ENCODE measurements around the gene FIGNL1. TPM values are rescaled to one million over a fixed set of nuclear protein-coding genes. Genes with fewer than 3 reads are reported as not detected.
A peak's percentile ranks its signal among the peaks of the same experiment; 100 is the strongest.

The FIGNL1 gene
- total RNA-seq, 1 donor from 2014 or later: 40.4 TPM

DNA sequence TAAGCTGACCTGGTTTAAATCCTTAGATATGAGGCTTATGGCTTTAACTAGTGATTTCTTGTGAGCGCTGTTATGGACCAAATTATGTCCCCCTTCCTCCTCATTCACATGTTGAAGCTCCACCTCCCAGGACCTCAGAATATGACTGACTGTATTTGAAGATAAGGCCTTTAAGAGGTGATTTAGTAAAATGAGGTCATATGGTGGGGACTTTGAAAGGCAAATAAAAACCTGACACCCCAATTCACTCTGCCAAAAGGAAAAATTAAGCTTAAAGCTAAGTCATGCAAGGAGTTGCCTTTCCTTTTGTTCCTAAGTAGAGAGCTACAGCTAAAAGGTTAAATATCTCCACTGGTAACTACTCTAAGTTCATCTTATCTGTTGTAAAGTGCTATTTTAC lies 36.4 kb upstream of the FIGNL1 start:
- Mint-ChIP-seq H3K9me3 (no peaks in the 10 kb centered on the region), H3K27me3 (ENCODE audit: low read depth) (no peaks in the 10 kb centered on the region), H3K4me1 (no peaks in the 10 kb centered on the region), H3K27ac (ENCODE audit: unreplicated experiment) (no peak overlapping the region), H3K36me3 (ENCODE audit: low read depth) (no peaks in the 10 kb centered on the region), H3K4me3 (no peak overlapping the region)
- TF ChIP-seq, protein P1, sequence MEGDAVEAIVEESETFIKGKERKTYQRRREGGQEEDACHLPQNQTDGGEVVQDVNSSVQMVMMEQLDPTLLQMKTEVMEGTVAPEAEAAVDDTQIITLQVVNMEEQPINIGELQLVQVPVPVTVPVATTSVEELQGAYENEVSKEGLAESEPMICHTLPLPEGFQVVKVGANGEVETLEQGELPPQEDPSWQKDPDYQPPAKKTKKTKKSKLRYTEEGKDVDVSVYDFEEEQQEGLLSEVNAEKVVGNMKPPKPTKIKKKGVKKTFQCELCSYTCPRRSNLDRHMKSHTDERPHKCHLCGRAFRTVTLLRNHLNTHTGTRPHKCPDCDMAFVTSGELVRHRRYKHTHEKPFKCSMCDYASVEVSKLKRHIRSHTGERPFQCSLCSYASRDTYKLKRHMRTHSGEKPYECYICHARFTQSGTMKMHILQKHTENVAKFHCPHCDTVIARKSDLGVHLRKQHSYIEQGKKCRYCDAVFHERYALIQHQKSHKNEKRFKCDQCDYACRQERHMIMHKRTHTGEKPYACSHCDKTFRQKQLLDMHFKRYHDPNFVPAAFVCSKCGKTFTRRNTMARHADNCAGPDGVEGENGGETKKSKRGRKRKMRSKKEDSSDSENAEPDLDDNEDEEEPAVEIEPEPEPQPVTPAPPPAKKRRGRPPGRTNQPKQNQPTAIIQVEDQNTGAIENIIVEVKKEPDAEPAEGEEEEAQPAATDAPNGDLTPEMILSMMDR (conservative IDR thresholded peaks at IDR 0.05): no peak
- no peak for DNase-seq (ENCODE audit: low read depth, low spot score)

DNA sequence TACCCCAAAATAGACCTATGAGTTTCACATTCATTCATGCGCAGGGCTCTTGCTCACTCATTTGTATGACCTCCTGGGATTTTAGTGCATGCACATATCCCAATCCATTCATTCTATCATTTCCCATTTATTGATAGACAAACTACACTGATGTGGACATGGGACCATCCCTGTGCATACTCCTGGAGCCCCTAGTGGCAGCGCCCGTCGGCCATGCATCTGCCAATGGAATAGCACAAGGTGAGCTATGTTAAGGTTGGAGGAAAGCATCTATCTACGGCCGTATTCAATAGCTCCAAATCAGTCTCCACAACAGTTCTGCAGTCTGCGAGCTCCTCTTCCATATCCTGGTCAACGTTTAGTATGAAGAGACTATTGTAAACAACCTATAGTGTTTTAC lies 31.7 kb upstream of the FIGNL1 start:
- no peak for DNase-seq (ENCODE audit: low read depth, low spot score)
- no peak overlapping the region for H3K4me3 Mint-ChIP-seq
- no peaks in the 10 kb centered on the region for H3K4me1 Mint-ChIP-seq
- H3K9me3 Mint-ChIP-seq: no peaks in the 10 kb centered on the region
- TF ChIP-seq, protein P1 (conservative IDR thresholded peaks at IDR 0.05): peak; percentile 22
- no peaks in the 10 kb centered on the region for H3K36me3 Mint-ChIP-seq (ENCODE audit: low read depth)
- no peaks in the 10 kb centered on the region for H3K27me3 Mint-ChIP-seq (ENCODE audit: low read depth)
- no peak overlapping the region for H3K27ac Mint-ChIP-seq (ENCODE audit: unreplicated experiment)

DNA sequence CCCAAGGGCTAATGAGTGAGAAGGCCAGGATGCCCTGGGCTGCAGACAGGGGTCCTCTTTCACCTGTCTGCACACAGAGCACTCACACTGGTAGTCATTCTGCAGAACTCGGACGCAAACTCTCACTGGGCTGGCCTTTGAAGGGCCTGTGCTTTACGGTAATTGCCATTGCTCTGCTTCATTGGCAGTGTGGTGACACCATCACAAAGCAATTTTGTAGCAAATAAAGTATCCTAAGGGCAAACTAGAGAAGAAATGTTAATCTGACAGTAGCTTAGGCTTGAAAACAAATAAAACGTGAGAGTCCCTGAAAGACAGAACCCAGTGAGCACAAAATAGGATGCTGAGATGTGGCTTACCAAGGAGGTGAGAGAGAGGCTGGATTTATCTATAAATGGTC lies 30.6 kb upstream of the FIGNL1 start:
- H3K27ac Mint-ChIP-seq (ENCODE audit: unreplicated experiment): no peak overlapping the region
- no peaks in the 10 kb centered on the region for H3K27me3 Mint-ChIP-seq (ENCODE audit: low read depth)
- H3K36me3 Mint-ChIP-seq (ENCODE audit: low read depth): no peaks in the 10 kb centered on the region
- no peak overlapping the region for H3K4me3 Mint-ChIP-seq
- H3K4me1 Mint-ChIP-seq: no peaks in the 10 kb centered on the region
- no peak for DNase-seq (ENCODE audit: low read depth, low spot score)
- TF ChIP-seq, protein P1 (conservative IDR thresholded peaks at IDR 0.05): no peak
- no peaks in the 10 kb centered on the region for H3K9me3 Mint-ChIP-seq

DNA sequence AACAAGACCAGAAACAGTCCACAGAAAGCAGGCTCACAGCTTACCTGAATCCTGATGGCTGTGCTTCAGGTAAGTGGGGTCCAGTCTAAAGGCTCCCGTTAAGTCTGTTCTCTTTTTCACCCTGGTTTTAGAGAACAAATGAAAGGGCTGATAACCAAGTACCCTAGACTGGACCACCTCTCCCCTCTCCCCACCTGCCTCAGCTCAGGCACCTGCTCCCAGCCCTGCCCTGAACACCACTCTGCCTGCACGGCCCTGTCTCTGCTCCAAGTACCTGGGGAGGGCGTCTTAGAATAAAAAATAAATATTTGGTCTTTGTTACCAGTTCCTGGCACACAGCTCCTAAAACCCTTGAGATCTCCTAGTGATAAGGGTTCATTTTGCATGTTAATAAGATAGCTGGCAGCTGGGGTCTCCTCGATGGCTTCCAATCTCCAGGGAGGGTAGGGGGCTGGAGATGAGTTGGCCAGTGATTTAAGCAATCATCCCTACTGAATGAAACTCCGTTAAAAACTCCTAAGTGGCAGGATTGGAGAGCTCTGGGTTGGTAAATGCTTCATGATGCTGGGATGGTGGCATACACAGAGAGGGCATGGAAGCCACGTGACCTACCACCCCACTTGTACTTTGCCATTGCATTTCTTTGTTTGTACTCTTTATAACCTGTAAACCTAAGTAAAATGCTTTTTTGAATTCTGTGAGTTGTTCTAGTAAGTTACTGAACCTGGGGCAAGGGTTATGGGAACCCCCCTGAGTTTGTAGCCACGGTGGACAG lies 29.8 kb upstream of the FIGNL1 start:
- H3K4me1 Mint-ChIP-seq: no peaks in the 10 kb centered on the region
- DNase-seq (ENCODE audit: low read depth, low spot score): no peak
- TF ChIP-seq, protein P1 (conservative IDR thresholded peaks at IDR 0.05): no peak

DNA sequence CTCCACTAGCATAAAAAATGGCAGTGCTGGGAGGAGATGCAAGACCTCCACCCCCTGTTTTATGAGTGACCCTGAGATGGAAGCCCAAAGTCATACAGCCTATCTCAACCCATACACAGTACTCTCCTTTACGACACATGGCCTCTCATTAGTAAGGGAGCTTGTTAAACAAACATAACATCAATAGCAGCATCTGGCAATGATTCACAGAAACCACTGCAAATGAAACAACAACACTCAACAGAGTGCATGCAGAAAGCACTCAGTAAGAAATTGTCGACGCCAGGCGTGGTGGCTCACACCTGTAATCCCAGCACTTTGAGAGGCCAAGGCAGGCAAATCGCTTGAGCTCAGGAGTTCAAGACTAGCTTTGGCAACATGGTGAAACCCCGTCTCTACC lies 27.5 kb upstream of the FIGNL1 start:
- TF ChIP-seq, protein P1 (conservative IDR thresholded peaks at IDR 0.05): no peak
- H3K27me3 Mint-ChIP-seq (ENCODE audit: low read depth): no peaks in the 10 kb centered on the region

More for the DNA sequence above, 29.8 kb upstream of the FIGNL1 start:
- Mint-ChIP-seq H3K27me3 (ENCODE audit: low read depth) (no peaks in the 10 kb centered on the region), H3K36me3 (ENCODE audit: low read depth) (no peaks in the 10 kb centered on the region), H3K9me3 (no peaks in the 10 kb centered on the region), H3K4me3 (no peak overlapping the region), H3K27ac (ENCODE audit: unreplicated experiment) (no peak overlapping the region)

More for the DNA sequence above, 27.5 kb upstream of the FIGNL1 start:
- no peak overlapping the region for H3K4me3 Mint-ChIP-seq
- DNase-seq (ENCODE audit: low read depth, low spot score): no peak
- no peak overlapping the region for H3K27ac Mint-ChIP-seq (ENCODE audit: unreplicated experiment)
- no peaks in the 10 kb centered on the region for H3K36me3 Mint-ChIP-seq (ENCODE audit: low read depth)
- H3K9me3 Mint-ChIP-seq: no peaks in the 10 kb centered on the region
- H3K4me1 Mint-ChIP-seq: no peaks in the 10 kb centered on the region
